ENCODE results near the gene PCDHGA5.
"Not testable (repeated sequence)": the region's sequence is repeated elsewhere in the genome, so short reads cannot be mapped to it uniquely, and the experiment has no call there.

The PCDHGA5 gene

GRCh38 chr5:141414548-141415274 lies 50.7 kb downstream of the PCDHGA5 start:
- DNase-seq (ENCODE audit: low read depth in 3 of 3): not testable (repeated sequence)

GRCh38 chr5:141415275-141415618 lies 51.3 kb downstream of the PCDHGA5 start:
- not testable (repeated sequence) for DNase-seq (ENCODE audit: low read depth in 3 of 3)
